HG03460 (cell line): Measurements from ENCODE around the gene PDPN.
"Not testable (repeated sequence)": the region's sequence is repeated elsewhere in the genome, so short reads cannot be mapped to it uniquely, and the experiment has no call there.

Source experiments
- ATAC-seq: cut with Tn5 transposase; IDR thresholded peaks from one replicate; pipeline ENCODE4 v1.9.1; 2021; ENCODE audit not compliant: unreplicated experiment

PDPN gene

DNA sequence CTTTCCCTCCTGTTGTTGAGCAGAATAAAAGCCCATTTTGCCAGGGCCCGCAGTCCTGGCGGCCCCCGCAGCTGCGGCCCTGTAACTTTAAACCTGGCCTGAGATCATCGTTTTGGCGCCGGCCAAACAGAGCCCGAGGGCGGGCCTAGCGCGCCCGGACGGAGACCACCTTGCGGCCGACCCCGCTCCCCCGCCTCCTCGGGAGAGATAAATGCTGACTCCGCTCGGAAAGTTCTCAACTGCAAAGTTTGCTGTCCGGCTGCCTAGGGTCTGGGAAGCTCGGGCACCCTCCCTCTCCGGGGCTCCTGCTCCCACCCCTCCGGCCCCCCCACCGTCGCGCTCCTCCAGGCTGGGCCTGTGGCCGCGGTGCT lies at the start of gene PDPN:
TSS of gene PDPN (plus strand) at position 238 of the 371 bp plus-strand sequence. CDS start 202 bp downstream, outside the sequence.
- no peak for ATAC-seq

GRCh38 chr1:13535227-13535626 lies 48.4 kb upstream of the PDPN start:
- no peak for ATAC-seq

GRCh38 chr1:13536571-13536970 lies 47.1 kb upstream of the PDPN start:
- no peak for ATAC-seq

- no peak for ATAC-seq
Measured at GRCh38 chr1:13538832-13539231, 44.8 kb upstream of the PDPN start.

DNA sequence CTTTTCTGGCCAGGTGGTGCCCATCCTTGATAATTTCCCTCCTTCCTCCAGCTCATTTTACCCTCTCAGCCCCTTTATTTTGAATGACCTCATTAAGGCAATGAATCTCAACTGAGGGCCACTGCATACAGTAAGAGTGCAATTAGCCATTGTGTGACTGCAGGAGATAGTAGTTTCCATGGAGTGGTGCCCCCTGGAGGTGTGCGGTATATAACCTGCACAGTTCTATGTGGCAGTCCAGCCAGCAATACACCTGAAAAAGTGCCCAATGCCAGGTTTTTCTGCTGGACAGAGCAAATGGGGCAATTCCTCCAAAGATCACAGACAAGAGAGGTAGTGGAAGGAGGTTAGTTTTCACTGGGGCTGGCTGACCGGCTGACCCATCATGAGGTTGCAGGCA lies 43.9 kb upstream of the PDPN start:
- ATAC-seq, result no peak

GRCh38 chr1:13540866-13541265 lies 42.8 kb upstream of the PDPN start:
- no peak for ATAC-seq

GRCh38 chr1:13541435-13542215 lies 42.0 kb upstream of the PDPN start:
- ATAC-seq, result no peak

GRCh38 chr1:13543451-13544220 lies 40.0 kb upstream of the PDPN start:
- ATAC-seq, result no peak

DNA sequence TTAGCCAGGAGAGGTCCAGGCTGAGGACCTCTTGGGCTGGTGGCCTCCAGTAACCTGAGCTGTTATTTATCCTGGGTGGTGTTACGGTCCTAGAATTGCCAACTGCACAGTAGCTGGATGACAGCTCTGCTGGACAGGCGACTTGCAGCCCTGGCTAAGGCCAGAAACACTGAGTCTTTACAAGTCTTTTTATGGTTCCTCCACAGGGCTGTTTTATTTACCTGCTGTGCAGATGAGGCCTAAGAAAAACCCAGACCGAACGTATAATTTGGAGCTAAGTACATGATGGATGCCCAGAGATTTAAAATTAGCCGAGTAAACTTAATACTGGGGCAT lies 39.4 kb upstream of the PDPN start:
- ATAC-seq, result no peak

GRCh38 chr1:13546791-13547190 lies 36.8 kb upstream of the PDPN start:
- no peak for ATAC-seq

DNA sequence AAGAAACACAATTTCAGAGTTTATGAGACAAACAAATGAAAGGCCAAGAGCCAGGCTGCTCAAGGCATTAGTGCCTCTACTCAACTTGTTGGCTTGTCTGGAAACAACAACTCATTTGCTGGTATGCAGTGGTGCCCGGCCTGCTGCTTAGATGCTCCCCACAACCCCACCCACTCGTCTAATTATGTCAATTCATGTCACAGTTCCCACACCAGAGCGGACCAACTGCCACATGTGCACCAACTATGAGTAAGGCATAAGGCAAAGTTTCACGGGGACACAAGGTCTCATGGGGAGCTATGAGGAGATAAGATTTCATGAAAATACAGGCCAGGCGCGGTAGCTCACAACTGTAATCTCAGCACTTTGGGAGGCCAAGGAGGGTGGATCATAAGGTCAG lies 35.4 kb upstream of the PDPN start:
- ATAC-seq, result no peak

DNA sequence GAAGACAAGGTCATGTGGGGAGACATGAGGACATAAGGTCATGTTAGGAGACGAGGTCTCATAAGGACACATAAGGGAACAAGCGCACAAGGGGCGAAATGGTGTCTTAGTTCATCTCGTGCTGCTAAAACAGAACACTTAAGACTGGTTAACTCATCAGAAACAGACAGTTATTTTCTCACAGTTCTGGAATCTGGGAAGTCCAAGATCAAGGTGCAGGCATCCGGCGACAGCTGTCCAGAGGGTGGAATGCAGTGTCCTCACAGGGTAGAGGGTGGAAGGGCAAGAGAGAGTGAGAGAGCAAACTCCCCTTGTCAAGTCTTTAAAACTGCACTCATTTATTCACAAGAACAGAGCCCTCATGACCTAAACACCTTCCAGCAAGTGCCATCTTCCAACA lies 34.6 kb upstream of the PDPN start:
- no peak for ATAC-seq

- no peak for ATAC-seq
Measured at GRCh38 chr1:13549521-13549920, 34.1 kb upstream of the PDPN start.

DNA sequence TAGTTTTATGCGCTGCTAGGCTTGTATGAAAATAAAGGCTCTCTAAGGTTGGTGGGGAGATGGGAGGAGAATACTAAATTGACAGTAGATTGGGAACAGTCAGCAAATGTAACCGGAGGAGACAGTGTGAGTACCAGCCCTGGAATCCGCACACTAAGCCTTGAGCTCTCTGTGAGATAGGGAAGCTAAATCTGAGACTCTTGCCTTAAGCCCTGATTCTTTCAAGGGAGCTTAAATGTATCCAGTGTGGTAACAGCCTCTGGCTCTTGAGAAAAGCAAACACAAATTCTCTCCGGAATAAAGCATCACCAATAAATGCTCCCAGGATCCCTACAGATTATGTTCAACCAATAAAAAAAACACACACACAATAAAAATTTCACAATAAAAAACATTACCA lies 33.0 kb upstream of the PDPN start:
- ATAC-seq, result no peak

DNA sequence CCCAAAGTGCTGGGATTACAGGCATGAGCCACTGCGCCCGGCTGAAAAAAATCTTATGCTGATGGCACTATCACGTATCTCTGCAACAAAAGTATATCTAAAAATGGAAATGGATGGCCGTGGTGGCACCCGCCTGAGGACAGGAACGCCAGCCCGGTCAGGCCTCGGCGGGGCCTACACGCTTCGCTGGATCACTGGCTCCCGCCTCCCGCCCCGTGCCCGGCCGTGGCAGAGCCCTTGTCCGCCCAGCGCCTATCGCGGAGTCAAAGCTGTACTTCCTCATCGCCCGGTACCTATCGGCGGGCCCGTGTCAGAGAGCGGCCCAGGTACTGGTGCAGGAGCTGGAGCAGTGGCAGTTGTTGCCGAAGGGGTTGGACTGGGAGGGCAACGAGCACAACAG lies 28.8 kb upstream of the PDPN start:
- ATAC-seq, result no peak

- no peak for ATAC-seq
Measured at GRCh38 chr1:13556224-13556764, 27.3 kb upstream of the PDPN start.

GRCh38 chr1:13560541-13560940 lies 23.1 kb upstream of the PDPN start:
- no peak for ATAC-seq

DNA sequence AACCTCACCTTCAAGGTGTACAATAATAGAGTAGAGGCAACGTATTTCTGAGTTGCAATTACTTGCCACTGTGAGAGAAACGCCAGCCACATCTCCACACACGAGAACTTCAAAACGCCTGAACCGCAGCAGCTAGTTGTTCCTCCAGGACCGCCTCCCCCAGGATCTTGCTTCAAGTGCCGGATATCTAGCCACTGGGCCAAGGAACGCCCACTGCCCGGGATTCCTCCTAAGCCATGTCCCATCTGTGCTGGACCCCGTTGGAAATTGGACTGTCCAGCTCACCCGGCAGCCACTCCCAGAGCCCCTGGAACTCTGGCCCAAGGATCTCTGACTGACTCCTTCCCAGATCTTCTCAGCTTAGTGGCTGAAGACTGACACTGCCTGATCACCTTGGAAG lies 20.7 kb upstream of the PDPN start:
- not testable (repeated sequence) for ATAC-seq

DNA sequence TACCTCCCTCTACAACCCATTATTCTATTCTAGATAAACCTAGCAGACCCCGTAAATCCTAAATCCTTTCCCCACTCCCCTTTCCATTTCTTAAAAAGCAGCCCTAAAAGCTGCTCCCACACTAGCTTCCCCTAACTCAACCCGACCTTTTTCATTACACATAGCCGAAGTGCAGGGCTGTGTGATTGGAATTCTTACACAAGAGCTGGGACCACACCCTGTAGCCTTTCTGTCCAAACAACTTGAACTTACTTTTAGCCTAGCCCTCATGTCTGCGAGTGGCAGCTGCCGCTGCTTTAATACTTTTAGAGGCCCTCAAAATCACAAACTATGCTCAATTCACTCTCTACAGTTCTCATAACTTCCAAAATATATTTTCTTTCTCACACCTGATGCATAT lies 19.6 kb upstream of the PDPN start:
- ATAC-seq, result no peak

DNA sequence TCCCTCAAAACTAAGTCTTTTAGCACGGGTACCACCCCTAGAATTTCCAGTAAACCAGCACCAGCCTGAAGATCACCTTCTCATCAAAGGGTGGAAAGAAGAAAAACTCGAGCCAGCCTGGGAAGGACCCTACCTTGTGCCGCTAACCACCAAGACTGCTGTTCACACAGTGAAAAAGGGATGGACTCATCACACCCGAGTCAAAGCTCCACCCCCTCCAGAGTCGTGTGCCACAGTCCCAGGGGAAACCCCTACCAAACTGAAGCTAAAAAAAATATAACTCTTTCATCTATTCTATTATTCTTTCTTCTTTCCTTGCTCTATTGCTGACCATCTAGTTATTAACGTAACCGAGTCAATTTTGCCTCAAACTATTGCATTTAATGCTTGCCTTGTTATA lies 13.2 kb upstream of the PDPN start:
- ATAC-seq, result not testable (repeated sequence)

GRCh38 chr1:13570924-13571323 lies 12.7 kb upstream of the PDPN start:
- no peak for ATAC-seq

DNA sequence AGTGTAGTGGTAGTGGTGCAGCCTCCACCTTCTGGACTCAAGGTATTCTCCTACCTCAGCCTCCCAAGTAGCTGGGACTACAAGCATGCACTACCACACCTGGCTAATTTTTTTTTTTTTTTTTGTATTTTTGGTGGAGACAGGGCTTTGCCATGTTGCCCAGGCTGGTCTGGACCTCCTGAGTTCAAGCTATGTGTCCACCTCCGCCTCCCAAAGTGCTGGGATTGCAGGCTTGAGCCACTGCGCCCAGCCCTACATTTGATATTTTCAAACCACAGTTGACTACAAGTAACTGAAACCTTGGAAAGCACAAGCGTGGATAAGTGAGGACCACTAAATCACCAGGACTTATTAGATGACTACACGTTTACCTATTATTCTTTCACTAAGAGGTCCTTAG lies 10.0 kb upstream of the PDPN start:
- no peak for ATAC-seq
